Measurements from ENCODE around the gene TBC1D22A.

Gene TBC1D22A

DNA sequence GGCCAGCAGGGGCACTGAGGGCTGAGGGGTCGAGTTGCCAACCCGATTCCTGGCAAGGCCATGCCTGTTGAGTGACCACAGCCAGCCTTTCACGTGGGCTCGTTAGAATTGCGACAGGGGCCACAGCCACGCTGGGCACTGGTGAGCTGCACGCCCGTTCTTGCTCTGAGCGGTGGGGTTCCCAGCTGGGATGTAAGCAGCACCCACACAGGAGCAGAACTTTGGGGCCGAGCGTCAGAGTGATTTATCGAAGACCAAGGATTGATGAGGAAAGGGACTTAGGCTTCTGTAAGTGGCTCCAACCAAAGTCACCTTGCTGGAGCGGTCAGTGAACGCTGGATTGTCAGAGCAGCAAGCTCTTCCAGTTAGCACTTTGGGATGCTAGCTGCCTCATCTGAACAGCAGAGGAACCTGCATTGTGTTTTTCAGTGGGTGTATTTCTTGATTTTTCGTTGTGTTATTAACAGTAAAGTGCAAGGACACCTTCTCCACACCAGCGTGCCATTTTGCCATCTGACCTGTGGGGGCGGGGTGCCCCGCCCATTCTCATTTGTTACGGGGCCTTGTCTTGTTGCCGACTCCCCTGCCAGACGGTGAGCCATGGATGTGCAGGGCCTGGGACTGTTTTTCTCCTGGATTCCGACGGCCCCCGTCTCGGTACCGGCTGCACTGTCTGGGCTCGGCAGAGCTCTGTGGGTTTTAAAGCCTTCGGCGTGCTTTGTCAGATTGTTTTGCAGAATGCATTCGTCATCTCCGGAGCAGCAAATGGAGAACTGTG, 202.5 kb downstream of the TBC1D22A start:
- DNase-seq: no peak

- DNase-seq: no peak
Observed at GRCh38 chr22:46965555-46966494, 203.4 kb downstream of the TBC1D22A start.

- DNase-seq: no peak
Observed at GRCh38 chr22:46966495-46966845, 204.0 kb downstream of the TBC1D22A start.

GRCh38 chr22:46966846-46967245, 204.4 kb downstream of the TBC1D22A start:
- DNase-seq: no peak

- no peak for DNase-seq
Observed at GRCh38 chr22:46967445-46968358, 205.3 kb downstream of the TBC1D22A start.

- no peak for DNase-seq
Observed at GRCh38 chr22:46968359-46968740, 205.9 kb downstream of the TBC1D22A start.

GRCh38 chr22:46968848-46969247, 206.4 kb downstream of the TBC1D22A start:
- DNase-seq: no peak

- DNase-seq: no peak
Observed at GRCh38 chr22:46969491-46969890, 207.0 kb downstream of the TBC1D22A start.

GRCh38 chr22:46969961-46970360, 207.5 kb downstream of the TBC1D22A start:
- DNase-seq: no peak

GRCh38 chr22:46970411-46971098, 208.1 kb downstream of the TBC1D22A start:
- DNase-seq: no peak

- peak; percentile 7 for DNase-seq
Observed at GRCh38 chr22:46971099-46971763, 208.8 kb downstream of the TBC1D22A start.

GRCh38 chr22:46971764-46972125, 209.3 kb downstream of the TBC1D22A start:
- DNase-seq: no peak

DNA sequence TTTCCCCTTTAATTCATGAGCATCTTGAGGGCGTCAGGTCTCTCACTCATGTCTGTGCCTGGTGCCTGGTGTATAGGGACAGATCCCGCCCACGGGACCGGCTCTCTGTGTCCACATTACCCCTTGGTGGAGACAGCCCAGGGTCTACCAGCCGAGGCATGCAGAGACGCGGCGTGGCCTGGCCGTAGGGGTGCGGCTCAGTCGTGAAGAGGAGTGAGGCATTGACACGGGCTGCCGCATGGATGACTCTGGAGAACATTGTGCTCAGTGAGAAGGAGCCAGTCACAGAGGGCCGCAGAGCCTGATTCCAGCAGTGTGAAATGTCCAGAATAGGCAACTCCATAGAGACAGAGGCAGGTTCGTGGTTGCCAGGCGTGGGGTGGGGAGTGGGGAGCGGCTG, 209.8 kb downstream of the TBC1D22A start:
- peak; percentile 42 for DNase-seq

- DNase-seq: no peak
Observed at GRCh38 chr22:46972901-46973831, 210.7 kb downstream of the TBC1D22A start.

DNA sequence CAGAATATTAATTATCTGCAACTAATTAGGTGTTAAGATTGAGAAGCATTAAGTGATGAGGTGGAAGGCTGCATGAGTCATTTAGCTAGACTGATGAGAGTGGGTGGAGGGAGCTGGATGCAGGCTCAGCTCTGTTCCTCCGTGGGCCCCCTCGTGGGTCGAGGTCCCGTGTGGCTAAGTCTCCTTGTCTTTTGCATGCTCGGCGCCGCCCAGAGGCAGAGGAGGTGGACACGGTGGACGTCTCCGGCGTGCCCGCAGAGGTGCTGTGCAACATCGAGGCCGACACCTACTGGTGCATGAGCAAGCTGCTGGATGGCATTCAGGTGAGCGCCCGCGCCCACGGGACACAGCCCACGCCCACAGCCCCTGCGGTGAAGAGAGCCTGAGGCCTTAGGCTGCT, 211.6 kb downstream of the TBC1D22A start:
- no peak for DNase-seq

GRCh38 chr22:46974631-46975585, 212.5 kb downstream of the TBC1D22A start:
- DNase-seq: no peak

DNA sequence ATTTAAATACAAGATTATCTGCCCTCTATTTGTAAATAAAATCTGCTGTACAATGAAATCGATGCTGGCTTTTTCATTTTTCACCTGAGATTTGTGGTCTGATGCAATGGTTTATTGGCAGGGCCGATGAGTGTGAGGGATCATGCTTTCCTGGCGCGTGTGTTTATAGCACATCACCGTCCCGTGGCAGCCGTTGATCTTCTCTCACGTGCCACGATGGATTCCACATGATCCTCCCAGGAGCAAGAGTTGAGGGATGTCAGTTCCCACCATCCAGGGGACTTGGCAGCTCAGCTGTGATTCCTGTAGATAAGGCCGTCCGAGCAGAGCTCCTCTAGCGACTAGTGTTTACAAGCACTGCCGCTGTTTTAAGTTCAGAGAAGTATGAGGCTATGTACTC, 213.7 kb downstream of the TBC1D22A start:
- DNase-seq: no peak

- DNase-seq: peak; percentile 19
Observed at GRCh38 chr22:46976598-46976997, 214.1 kb downstream of the TBC1D22A start.

GRCh38 chr22:46977656-46978343, 215.3 kb downstream of the TBC1D22A start:
- DNase-seq: peak; percentile 7

Data from DMS79 (cell line).